ENCODE data around the gene DOCK2.

DNA sequence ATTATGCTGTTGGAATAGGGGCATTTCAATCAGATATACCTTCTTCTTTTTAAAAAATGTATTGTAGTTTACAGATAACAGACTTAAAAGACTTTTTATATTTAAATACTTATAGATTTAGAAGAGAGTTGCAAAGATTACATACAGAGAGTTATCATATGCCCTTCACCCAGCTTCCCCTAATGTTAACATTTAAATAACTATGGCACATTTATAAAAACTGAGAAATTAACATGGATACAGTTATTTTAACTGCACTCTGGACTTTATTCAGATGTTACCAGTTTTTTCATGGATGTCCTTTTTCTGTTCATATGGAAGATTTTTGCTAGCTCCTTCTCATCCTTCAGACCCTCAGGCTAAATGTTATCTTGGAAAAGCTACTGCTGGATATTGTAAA lies 123.2 kb downstream of the DOCK2 start:
- no peak for TF ChIP-seq POLR2A (IDR thresholded peaks at IDR 0.05)
- no peak for TF ChIP-seq CTCF (IDR thresholded peaks at IDR 0.05)

Measured in adrenal gland (tissue), 5 donors.